A172 (cell line): ENCODE data around the gene KHK. TPM values are rescaled to one million over a fixed set of nuclear protein-coding genes. Genes with fewer than 3 reads are reported as not detected.

ENCODE experiments used
- total RNA-seq: library from RNA; depleted of rRNA; stranded (reverse); fragments of >200 nt; shearing (Covaris generic); gene quantifications from 2 replicates; pipeline ENCODE4 v1.2.3, GENCODE V29; 2014; rRNA removed

KHK gene
- total RNA-seq, 1 experiment from 2014 or later: 10.3 TPM

Other genes starting within 250 kb of the KHK start
- gene DPYSL5, start 238.6 kb upstream of the KHK start, total RNA-seq: 8.4 and 9.1 TPM in 2 replicates
- gene MAPRE3, start 116.1 kb upstream of the KHK start, total RNA-seq: 7.1 and 9.7 TPM in 2 replicates
- 53.8 and 57.7 TPM in 2 replicates for gene TMEM214, start 53.8 kb upstream of the KHK start, total RNA-seq
- 41.4 and 44.3 TPM in 2 replicates for gene AGBL5, start 35.1 kb upstream of the KHK start, total RNA-seq
- gene OST4, start 15.1 kb upstream of the KHK start, total RNA-seq: 334 and 356 TPM in 2 replicates
- gene EMILIN1, start 8.2 kb upstream of the KHK start, total RNA-seq: 0.10 and 0.47 TPM in 2 replicates
- 0.17 and 0.40 TPM in 2 replicates for gene CGREF1, start 32.4 kb downstream of the KHK start, total RNA-seq
- gene ABHD1, start 37.0 kb downstream of the KHK start, total RNA-seq: 2.2 TPM in 1 of 2 replicates, not detected in the other
- gene PREB, start 47.9 kb downstream of the KHK start, total RNA-seq: 79.5 and 89.2 TPM in 2 replicates
- gene PRR30, start 52.6 kb downstream of the KHK start, total RNA-seq: not detected in 2 replicates
- not detected in 2 replicates for gene TCF23, start 62.2 kb downstream of the KHK start, total RNA-seq
- 191 and 231 TPM in 2 replicates for gene ATRAID, start 125.3 kb downstream of the KHK start, total RNA-seq
- 41.8 and 67.4 TPM in 2 replicates for gene SLC5A6, start 125.5 kb downstream of the KHK start, total RNA-seq
- 27.5 and 30.9 TPM in 2 replicates for gene CAD, start 130.6 kb downstream of the KHK start, total RNA-seq
- gene SLC30A3, start 176.3 kb downstream of the KHK start, total RNA-seq: 3.2 and 6.5 TPM in 2 replicates
- gene DNAJC5G, start 188.7 kb downstream of the KHK start, total RNA-seq: not detected in 2 replicates
- gene TRIM54, start 195.7 kb downstream of the KHK start, total RNA-seq: 0.96 and 0.98 TPM in 2 replicates
- 4.1 and 5.0 TPM in 2 replicates for gene UCN, start 221.7 kb downstream of the KHK start, total RNA-seq
- gene MPV17, start 236.3 kb downstream of the KHK start, total RNA-seq: 91.0 and 108 TPM in 2 replicates